ENCODE data around the gene VPS52.

- no peak for TF ChIP-seq CTCF (IDR thresholded peaks at IDR 0.05; ENCODE audit: insufficient read depth, low read depth, low read length)
- TF ChIP-seq EZH2 (IDR thresholded peaks at IDR 0.05; ENCODE audit: insufficient read depth, low read length): no peak
These were observed 25.8 kb upstream of the VPS52 start for GRCh38 chr6:33297406-33297955.

Data from astrocyte (in vitro differentiated cells and primary cell).